Measurements from ENCODE around the gene UCHL3.

The UCHL3 gene

GRCh38 chr13:75621147-75621546, 71.6 kb downstream of the UCHL3 start:
- no peak for DNase-seq (ENCODE audit: low read depth)

- no peak for DNase-seq (ENCODE audit: low read depth)
Measured at GRCh38 chr13:75628801-75629200, 79.2 kb downstream of the UCHL3 start.

GRCh38 chr13:75633285-75633684, 83.7 kb downstream of the UCHL3 start:
- DNase-seq (ENCODE audit: low read depth), result no peak

- DNase-seq (ENCODE audit: low read depth), result no peak
Measured at GRCh38 chr13:75635101-75635827, 85.7 kb downstream of the UCHL3 start.

- peak; percentile 29 for DNase-seq (ENCODE audit: low read depth)
Measured at GRCh38 chr13:75635828-75636435, 86.3 kb downstream of the UCHL3 start, which contains the start of gene LMO7. Gene LMO7, plus strand, starts transcription at chr13:75636330. Its CDS starts 328 bp downstream, at chr13:75636658.

- peak; percentile 7 for DNase-seq (ENCODE audit: low read depth)
Measured at GRCh38 chr13:75636436-75637180, 87.0 kb downstream of the UCHL3 start.

GRCh38 chr13:75637181-75637750, 87.7 kb downstream of the UCHL3 start:
- DNase-seq (ENCODE audit: low read depth), result no peak

- DNase-seq (ENCODE audit: low read depth), result no peak
Measured at GRCh38 chr13:75639454-75639853, 89.9 kb downstream of the UCHL3 start.

- no peak for DNase-seq (ENCODE audit: low read depth)
Measured at GRCh38 chr13:75641026-75641425, 91.4 kb downstream of the UCHL3 start.

- no peak for DNase-seq (ENCODE audit: low read depth)
Measured at GRCh38 chr13:75643182-75643581, 93.6 kb downstream of the UCHL3 start.

GRCh38 chr13:75643693-75644092, 94.1 kb downstream of the UCHL3 start:
- DNase-seq (ENCODE audit: low read depth), result no peak

- no peak for DNase-seq (ENCODE audit: low read depth)
Measured at GRCh38 chr13:75645141-75645540, 95.5 kb downstream of the UCHL3 start.

- DNase-seq (ENCODE audit: low read depth), result no peak
Measured at GRCh38 chr13:75647126-75647784, 97.7 kb downstream of the UCHL3 start.

GRCh38 chr13:75648446-75648845, 98.9 kb downstream of the UCHL3 start:
- no peak for DNase-seq (ENCODE audit: low read depth)

- DNase-seq (ENCODE audit: low read depth), result no peak
Measured at GRCh38 chr13:75651013-75651412, 101.4 kb downstream of the UCHL3 start.

- DNase-seq (ENCODE audit: low read depth), result no peak
Measured at GRCh38 chr13:75652726-75653125, 103.1 kb downstream of the UCHL3 start.

Data from T follicular helper cell (primary cell).